ENCODE data around the gene CMTM1. TPM values are rescaled to one million over a fixed set of nuclear protein-coding genes. Genes with fewer than 3 reads are reported as not detected.

CMTM1 gene
- total RNA-seq, 1 donor from 2014 or later, result 3.6 TPM

DNA sequence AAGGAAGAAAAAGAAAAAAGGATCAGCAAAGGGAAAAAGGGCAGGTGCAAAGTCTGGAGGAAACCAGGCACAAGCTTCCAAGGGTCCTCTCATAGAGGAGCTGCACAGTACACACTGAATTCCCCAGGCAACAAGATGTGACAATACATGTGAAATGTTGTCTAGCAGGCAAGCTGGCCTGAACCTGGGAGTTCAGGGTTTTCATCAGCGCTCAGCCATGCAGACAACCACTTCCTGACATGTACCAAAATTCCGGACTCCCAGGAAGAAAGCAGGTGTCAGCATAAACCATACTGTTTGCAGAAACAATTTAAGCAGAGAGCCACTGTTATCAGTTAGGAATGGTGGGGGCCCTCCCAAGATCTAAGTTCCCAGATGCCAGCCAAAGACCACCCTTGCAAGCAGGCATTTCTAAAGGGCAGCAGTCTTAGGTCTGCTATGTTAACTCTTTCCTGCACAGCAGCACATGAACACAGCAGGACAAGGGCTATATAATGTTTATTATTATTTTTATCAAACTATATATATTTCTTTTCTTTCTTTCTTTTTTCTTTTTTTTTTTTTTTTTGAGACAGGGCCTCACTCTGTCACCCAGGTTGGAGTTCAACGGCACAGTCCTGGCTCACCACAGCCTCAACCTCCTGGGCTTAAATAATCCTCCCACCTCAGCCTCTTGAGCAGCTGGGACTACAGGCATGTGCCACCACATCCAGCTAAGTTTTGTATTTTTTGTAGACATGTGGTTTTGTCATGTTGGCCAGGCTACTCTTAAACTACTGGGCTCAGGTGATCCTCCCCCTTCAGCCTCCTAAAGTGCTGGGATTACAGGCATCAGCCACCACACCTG is 26.4 kb upstream of the CMTM1 start:
- DNase-seq, result no peak

DNA sequence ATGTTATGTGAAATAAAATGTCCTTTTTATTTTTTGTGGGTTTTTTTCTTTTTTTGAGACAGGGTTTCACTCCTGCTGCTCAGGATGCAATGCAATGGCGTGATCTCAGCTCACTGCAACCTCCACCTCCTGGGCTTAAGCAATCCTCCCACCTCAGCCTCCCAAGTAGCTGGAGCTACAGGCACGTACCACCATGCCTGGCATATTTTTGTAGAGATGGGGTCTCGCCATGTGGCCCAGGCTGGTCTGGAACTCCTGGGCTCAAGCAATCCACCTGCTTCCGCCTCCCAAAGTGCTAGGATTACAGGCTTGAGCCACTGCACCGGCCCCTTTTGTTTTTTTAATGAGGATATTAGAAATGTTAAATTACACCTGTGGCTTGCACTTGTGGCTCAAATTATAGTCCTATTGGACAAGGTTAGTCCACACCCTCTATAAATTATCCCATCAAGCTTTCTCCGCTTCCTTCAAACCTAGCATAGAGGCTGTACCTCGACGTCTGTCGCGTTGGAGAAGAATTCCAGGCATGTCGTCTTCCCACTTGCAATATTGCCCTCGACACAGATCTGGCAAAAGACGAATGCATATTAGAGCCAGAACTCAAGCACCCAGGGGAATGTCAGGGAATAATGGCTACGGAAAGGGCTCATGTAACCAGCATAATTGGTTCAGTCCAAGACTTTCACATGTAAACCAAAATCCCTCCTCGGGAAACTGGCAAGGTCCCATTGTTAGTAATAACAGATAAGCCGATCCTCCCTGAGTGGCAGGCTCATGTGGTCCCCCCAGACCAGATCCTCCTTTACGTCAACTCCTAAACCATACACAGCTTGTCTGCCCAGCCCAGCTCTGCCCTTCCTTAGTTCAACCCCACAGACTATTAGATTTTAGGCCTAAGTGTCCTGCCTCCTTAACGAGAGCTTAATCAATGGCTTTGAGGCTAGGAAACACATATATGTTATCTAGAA is 24.6 kb upstream of the CMTM1 start:
- DNase-seq, result no peak

DNA sequence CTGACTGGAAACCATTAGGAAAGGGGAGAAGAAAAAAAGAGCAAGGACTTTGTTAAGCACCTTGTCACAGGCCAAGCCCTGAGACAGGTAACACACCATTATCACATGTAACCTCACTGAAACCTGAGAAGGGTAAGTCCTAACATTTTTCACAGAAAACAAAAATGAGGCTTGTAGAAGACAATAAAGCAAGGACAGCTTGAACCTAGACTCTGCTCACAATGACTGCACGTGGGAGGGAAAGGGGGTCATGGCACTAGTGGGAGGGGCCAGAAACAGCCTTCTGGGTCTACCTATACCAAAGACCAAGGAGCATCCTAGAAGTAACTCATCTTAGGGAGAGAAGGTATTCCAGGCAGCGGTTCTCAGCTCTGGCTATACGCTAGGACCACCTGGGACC is 23.8 kb upstream of the CMTM1 start:
- no peak for DNase-seq

DNA sequence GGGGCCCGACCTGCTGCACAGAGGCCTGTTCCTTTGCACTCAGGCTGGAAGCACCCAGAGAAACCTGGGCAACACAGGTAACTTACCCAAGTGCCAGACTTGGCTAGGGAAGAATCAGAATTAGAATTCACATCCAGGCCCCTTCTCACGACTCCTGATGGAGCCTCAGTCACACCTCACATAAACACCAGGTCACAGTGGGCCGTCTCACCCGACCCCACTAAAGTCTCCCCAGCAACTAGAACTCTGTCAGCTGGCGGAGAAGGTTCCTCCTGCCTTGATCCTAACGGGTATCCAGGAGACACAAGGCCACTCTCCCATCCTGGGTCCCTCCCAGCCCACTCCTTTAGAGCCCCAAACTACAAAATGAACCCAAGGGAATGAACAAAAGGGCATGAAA is 22.7 kb upstream of the CMTM1 start:
- DNase-seq, result no peak

DNA sequence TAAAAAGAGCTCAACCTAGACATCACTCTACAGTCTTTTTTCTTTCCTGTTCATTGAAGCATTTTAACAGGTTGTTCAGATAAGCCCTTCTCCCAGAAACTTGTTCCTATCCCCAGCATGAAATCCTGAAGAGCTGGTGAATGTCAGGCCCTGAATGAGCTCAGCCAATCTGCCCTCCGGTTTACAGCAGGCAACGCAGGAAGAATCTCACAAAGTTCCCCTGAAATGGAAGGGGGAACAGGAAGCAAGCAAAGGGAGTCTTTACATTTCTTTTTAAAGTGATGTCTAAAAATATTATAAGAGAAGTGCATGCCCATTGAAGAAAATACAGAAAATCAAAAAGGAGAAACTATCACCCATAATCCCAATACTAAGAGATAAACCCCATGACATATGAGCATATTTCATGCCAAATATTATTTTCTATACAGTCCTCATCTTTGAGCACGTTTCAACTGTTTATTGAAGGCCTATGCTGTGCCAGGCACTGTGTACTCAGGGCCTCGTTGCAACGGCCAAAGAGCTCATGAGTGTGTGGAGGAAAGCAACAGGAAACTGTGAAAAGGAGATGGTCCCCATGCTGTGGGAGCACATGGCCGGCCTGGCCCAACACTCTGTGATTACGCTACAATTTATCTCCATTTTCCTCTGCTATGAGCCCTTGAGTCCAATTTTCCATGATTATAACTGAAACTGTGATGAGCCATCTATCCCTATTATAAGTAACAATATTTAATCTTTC is 22.1 kb upstream of the CMTM1 start:
- no peak for DNase-seq

DNA sequence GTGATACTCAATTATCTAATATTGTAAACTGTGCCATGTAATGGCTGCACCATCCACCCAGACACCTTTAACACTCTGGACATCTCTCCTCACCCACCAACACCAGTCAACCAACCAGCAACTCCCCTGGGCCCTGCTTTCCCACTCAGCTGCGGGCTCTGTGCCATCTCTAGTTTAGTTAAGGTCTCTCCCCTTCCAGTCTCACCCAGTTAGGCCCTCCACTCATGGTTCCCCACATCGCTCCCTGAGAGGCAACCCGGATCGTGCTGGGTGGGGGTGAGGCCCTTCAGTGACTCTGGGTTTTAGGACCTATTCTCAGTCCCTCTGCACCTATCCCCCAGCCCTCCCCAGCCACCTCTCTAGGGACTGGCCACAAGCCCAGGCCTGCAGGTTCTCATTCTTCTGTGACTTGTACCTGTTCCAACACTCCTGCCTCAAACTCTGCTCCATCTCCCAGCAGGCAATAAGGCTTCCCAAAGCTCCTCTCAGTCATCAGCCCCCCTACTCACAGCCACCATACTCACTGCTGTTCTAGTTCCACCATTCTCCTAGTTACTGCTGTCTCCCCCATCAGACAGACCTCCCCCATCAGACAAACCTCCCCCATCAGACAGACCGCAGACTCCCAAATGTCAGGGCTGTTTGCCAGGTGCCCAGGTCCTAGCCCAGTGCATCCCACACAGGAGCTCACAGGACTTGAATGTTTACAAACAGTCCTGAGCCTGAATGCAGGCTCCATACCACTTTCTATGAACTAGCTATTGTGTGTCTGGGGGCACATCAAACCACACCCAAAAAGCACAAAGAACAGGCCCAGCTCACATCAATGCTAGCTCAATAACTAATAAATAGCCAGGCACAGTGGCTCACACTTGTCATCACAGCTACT is 18.9 kb upstream of the CMTM1 start:
- DNase-seq, result no peak

DNA sequence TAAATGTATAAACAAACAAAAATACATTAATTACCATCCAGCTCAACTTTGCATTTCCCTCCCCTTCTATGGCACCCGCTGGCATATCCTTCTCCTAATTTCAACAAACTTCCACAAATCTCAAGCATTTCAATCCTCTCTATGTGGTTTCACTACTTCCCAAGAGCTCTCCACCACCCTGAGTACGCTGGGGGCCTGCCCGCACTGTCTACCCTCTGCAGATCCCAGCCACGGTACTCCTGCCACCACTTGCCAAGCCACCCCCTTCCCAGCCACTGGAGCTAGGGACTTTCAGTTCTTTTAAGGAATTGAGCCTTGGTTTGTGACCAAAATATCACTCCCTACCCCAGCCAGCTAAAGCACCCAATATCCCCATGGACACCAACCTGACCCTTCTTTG is 18.2 kb upstream of the CMTM1 start:
- DNase-seq, result no peak

DNA sequence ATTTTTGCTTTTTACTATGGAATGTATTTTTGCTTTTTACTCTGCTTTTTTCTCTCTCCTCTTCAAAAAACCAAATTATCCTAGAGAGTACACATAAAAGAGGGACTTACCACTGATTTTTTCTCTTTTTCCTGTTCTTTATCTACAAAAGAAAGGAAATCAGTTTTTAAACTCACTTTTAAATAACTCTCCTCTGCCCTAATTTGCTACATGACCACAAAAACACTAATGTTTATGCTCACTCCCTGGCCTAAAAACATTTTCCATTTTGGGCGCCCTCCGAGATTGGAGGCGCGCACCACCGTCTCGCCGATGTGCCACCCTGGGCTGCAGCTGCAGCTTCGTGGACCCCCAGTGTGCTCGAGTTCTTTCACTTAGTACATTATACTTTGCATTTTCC is 17.4 kb upstream of the CMTM1 start:
- DNase-seq, result no peak

DNA sequence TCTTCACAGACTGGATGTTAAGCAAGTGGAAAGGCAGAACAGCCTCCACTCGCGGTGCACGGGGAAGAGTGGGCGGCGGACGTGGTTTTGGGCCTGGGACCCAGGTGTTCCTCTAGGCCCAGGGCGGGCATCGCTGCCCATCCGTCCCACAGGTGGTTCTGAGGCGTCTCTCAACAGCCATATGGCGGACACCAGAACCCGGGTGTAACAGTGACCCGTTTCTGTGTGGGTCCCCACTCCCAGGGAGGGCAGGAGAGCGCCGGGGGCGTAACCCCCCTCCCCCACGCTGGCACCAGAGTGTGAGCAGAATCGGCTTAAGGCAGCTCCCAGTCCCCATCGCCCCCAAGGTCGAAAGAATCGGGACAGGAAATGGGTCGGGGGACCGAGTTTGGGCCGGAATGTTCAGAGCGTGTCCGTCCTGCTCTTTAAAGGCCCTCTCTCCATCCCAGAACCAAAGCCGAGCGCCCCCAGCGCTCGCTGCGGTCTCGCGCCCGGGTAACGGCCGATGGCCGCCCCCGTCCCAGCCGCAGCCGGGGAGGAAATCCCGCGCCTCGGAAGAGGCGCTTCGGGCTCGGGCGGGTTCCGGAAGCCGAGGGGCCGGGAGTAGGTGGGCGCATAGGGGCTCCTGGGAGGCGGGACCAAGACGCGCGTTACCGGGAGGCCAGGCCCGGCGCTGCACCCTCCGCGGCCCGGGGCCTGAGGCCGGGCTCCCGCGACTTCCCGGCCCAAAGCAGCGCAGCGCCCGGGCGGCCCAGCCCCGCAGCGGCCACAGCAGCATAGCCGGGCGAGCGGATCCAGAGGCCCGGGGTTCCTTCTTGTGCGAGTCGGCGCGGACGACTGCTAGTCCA is 16.7 kb upstream of the CMTM1 start, which contains the start of gene TK2:
TSS of gene TK2 (minus strand) at position 839 of the 848 bp plus-strand sequence. CDS start at position 778, 61 bp downstream.
- DNase-seq, result peak; percentile 71

DNA sequence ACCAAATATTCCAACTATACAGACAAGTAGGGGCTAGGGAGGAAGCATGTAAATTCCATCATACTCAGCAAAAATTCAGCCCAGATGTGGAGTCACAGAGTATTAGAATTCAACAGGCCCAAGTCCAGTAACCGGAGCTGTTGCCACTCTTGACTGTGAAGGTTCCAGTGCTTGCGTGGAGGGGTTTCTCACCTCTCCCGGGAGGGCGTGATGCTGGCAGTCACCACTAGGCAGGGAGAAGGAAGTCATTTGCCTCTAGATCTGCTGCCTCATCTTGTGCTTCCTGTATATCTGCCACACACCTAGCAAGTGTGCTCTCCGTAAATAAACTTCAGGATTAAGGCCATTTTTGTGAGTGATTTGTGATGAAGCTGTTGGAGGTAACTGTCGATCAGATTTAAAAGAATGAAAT is 14.9 kb upstream of the CMTM1 start:
- DNase-seq, result peak; percentile 40

DNA sequence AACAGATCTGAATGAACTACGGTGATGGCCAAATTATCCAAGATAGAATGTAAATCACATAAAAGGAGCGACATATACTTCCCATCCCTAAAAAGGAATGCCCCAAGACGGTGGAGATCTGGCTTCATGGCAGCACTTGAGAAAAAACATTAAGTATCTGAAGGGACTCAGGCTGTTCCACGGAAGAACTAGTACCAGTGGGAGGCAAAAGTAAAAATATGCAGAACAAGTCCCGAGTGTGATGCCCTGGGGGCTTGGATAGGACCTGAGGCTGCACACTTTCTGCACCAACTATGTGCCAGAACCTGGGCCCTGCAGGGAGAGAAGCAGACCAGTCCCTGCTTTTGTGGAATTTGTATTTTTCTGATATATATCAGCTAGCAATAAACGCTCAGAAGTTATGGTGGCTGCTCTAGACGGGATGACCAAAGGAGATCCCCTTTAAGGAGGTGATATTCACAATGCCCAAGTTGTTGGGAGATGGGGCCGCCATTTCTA is 14.4 kb upstream of the CMTM1 start:
- no peak for DNase-seq

DNA sequence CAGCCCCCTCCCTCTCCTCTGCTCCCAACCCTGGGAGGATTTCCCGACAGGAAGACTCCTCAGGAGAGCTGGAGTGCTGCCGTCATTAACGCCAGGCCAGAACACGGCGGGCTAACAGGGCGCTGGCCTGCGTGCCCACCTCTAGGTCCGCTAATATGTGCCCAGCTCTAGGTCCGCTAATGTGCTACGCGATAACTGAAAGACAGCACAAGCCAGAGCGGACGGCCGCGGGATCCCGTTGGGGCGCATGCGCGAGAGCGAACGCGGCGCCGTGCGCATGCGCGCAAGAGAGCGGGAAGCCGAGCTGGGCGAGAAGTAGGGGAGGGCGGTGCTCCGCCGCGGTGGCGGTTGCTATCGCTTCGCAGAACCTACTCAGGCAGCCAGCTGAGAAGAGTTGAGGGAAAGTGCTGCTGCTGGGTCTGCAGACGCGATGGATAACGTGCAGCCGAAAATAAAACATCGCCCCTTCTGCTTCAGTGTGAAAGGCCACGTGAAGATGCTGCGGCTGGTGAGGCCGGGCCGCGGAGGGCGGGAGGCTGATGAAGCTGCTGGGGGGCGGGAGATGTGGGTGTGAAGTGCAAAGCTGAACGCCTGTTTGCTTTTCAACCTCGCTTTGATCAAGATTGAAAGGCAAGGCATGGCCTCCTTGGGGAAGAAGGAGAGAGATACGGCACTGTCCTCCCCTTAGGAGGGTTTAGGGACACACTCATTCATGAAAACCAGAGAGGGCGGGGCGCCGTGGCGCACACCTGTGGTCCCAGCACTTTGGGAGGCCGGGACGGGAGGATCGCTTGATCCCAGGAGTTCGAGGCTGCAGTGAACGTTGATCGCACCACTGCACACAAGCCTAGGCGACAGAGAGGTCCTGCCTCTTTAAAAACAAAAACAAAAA is 13.7 kb upstream of the CMTM1 start, which contains the start of gene CKLF:
TSS of gene CKLF (plus strand) at position 291 of the 892 bp plus-strand sequence. CDS start at position 431, 140 bp downstream.
- peak; percentile 94 for DNase-seq

DNA sequence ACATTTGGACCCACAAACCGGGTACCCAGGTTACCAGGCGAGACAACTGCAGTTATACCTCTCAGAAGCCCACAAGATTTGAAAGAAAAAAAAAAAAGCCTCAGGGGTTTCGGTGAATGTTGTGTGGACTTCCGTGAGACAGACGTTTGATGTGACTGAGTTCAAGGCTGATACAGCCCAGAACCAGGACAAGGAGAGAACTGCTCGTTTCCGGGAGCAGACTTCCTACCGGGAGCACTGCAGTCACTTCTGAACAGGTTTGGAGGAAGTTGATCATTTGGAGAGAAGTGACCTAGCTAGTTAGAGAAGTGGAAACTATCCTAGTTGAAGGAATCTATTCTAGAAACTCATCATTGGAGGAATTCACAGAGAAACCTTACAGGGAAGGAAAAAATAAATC is 13.0 kb upstream of the CMTM1 start:
- DNase-seq, result peak; percentile 40

DNA sequence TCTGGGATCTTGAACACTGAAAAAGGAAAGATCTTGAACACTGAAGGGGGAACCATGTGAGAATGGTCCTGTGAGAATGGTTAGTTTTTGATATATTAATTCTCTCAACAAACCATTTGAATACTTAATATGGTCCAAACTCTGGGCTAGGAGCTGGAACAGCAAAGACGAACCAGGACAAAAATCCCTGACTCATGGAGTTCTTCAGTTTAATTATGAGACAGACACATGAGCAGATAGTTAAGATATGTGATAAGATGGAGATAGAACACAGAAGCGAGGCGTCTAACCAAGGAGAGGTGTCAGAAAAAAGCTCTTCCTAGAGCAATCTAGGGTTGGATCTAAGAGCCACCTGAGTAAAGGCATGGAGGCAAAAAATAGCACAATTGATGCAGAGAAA is 12.2 kb upstream of the CMTM1 start:
- no peak for DNase-seq

DNA sequence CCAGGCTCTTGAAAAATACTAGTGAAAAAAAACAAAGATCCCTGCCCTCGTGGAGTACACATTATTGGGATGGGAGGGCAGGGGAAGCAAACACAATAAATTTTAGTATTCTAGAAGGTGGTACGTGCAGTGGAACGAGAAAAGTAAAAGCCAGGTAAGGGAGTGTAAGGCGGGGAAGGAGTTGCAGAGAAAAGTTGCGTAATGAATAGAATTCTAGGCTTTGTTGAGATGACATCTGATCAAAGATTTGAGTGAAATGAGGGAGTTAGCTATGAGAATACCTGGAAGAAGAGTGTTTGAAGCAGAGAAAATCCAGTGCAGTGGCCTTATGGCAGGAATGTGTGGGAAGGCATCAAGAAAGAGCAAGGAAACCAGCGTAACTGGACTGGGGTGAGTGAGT is 11.7 kb upstream of the CMTM1 start:
- DNase-seq, result no peak

DNA sequence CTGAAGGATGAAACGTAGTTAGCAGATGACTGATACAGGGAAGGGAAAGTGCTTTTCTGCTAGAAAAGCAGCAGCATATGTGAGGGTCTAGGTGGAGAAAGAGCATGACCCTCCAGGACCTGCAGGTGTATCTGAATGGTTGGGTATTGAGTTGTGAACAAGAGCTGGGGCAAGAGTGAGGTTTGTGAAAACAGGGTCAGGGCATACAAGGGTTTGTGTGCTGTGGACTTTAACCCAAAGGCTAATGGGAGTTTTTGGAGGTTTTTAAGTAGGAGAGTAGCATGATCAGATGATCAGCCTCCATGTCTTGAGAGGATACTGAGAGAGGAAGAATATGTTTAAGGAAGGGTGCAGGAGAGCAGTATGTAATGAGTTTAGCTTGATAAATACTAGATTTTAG is 6.1 kb upstream of the CMTM1 start:
- no peak for DNase-seq

DNA sequence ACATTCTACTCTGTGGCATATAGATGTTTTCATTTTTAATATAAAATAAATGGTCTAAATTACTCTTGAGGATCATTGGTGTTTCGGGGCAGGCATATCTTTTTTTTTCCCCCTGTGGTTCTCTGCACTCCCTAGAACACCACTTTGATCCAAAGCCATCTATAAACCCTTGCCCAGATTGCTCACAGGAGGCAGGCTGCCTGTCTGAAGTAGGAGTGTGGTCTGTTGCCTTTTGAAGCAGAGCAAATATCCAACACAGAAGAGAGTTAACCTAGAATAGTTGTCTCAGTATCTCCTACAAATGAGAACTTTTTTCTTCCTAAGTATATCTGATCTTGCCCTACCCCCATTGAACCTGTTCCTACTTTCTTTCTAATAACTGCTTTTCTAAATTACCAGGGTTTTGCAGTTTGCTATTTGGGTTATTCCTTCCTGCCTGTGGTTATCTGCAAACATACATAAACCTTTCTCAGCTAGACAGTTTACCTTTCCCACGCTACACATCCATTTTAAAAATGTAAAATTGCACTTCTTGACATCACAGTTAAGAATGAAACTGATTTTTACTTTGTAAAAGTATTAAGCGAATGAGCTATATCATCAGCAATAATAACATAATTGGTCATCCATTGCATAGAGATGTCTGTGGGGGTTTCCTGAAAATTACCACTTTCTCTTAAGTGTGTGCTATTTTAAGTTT is 4.7 kb upstream of the CMTM1 start:
- DNase-seq, result no peak

DNA sequence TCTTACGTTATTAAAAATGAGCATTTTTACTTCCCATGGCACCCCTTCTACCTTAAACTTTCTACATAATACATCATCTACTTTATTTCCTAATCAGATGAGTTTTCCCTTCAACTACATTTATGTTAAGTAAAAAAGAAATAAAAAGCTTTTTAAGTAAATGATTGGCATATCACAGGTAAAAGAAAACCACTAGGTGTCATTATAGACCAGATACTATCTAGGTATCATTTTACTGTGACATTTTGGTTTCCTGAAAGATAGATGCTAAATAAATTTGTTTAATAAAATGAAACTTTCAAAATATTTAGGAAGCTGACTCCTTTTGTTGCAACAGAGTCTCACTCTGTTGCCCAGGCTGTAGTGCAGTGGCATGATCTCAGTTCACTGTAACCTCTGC is 3.8 kb upstream of the CMTM1 start:
- no peak for DNase-seq

DNA sequence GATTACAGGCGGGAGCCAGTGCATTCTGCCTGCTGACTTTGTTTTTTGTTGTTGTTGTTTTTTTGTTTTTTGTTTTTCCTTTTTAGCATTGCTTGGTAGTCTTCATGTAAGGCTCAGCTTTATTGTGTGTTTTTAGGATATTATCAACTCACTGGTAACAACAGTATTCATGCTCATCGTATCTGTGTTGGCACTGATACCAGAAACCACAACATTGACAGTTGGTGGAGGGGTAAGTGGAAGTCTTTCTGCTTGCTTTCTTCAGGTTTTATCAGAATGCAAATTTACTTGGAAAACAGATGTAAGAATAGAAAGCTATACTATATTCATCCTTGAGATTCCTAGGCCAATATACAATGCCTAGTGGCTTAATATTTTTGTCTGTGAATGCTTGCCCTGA is 3.3 kb upstream of the CMTM1 start:
- no peak for DNase-seq

Data from dermis blood vessel endothelial cell (primary cell).